SKM-1 treated with dmso at 0.1 percent for 144 hours (cell line): Measurements from ENCODE around the gene TEX19.

Experiments
- DNase-seq: peaks from one replicate; lab custom pipeline; 2025; ENCODE audit not compliant: unreplicated experiment; lab: John Stamatoyannopoulos, UW

Gene TEX19

GRCh38 chr17:82321947-82322466, 37.0 kb upstream of the TEX19 start:
- no peak for DNase-seq

GRCh38 chr17:82322526-82323453, 36.3 kb upstream of the TEX19 start:
- no peak for DNase-seq

- DNase-seq: no peak
These were observed 35.4 kb upstream of the TEX19 start for GRCh38 chr17:82323514-82324234.

GRCh38 chr17:82324566-82325285, 34.3 kb upstream of the TEX19 start:
- no peak for DNase-seq

- DNase-seq: no peak
These were observed 33.5 kb upstream of the TEX19 start for GRCh38 chr17:82325286-82326180.

GRCh38 chr17:82327289-82327688, 31.8 kb upstream of the TEX19 start:
- DNase-seq: no peak

GRCh38 chr17:82327757-82328140, 31.3 kb upstream of the TEX19 start:
- DNase-seq: no peak

GRCh38 chr17:82328141-82328993, 30.7 kb upstream of the TEX19 start:
- no peak for DNase-seq

- no peak for DNase-seq
These were observed 30.0 kb upstream of the TEX19 start for GRCh38 chr17:82328994-82329507.

GRCh38 chr17:82329683-82330321, 29.2 kb upstream of the TEX19 start:
- DNase-seq: no peak

- no peak for DNase-seq
These were observed 28.5 kb upstream of the TEX19 start for GRCh38 chr17:82330322-82331239.

GRCh38 chr17:82331345-82331939, 27.6 kb upstream of the TEX19 start:
- no peak for DNase-seq

- no peak for DNase-seq
These were observed 26.3 kb upstream of the TEX19 start for GRCh38 chr17:82332669-82333278.

- no peak for DNase-seq
These were observed 25.5 kb upstream of the TEX19 start, which contains the start of gene SECTM1 for GRCh38 chr17:82333279-82334171. TSS of gene SECTM1 (minus strand) at chr17:82333766. CDS start at chr17:82327240, 6,526 bp downstream.

- no peak for DNase-seq
These were observed 24.8 kb upstream of the TEX19 start for GRCh38 chr17:82334204-82334621.
